A673 (cell line): ENCODE data around the gene SPECC1L.

Source experiments
- CTCF ChIP-seq: fragments of 300-800, 200-600 bp; sonication (generic); conservative IDR thresholded peaks from 2 replicates; pipeline ENCODE4 v1.5.1; 2017; ENCODE audit warnings: low read depth, mild to moderate bottlenecking, antibody characterized with exemption, low read length, moderate library complexity, mixed read lengths
- EZH2 ChIP-seq: fragments of 200-600 bp; sonication (generic); IDR thresholded peaks from 2 replicates; pipeline ENCODE4 v1.6.1; 2017; ENCODE audit warnings: borderline replicate concordance, low read depth, mild to moderate bottlenecking, mixed read lengths, antibody characterized with exemption, low read length; ENCODE audit not compliant: poor library complexity, severe bottlenecking

GRCh38 chr22:24412274-24412673, 141.6 kb downstream of the SPECC1L start:
- TF ChIP-seq CTCF (no peak), EZH2 (no peak)
